Breast epithelium (tissue), 4 donors: ENCODE results near the gene TMPRSS9. TPM values are rescaled to one million over a fixed set of nuclear protein-coding genes. Genes with fewer than 3 reads are reported as not detected.

ENCODE experiments used
- DNase-seq, 2 donors: peaks; one replicate each; pipeline ENCODE4 v3.0.0-alpha.2; 2019; ENCODE audit warnings: low spot score in 2 of 2
- H3K27ac ChIP-seq, 2 donors: fragments of 200-600 bp; sonication (generic) in 1 of 2; one replicate each; pipeline ENCODE4 v1.5.1; 2016 to 2019; ENCODE audit warnings: mild to moderate bottlenecking in 1 of 2
- H3K27me3 ChIP-seq, 2 donors: fragments of 200-600 bp; sonication (generic) in 1 of 2; one replicate each; pipeline versions ENCODE4 v1.5.1 to v1.6.0; 2017 to 2019; ENCODE audit warnings: control low read depth in 1 of 2, mild to moderate bottlenecking in 1 of 2
- H3K36me3 ChIP-seq: fragments of 200-600 bp; one replicate; pipeline ENCODE4 v1.5.1; 2019
- H3K4me1 ChIP-seq, 2 donors: fragments of 200-600 bp; sonication (generic); one replicate each; pipeline ENCODE4 v1.5.1; 2016 to 2019; ENCODE audit warnings: control low read depth in 1 of 2
- H3K4me3 ChIP-seq, 3 donors: fragments of 200-600 bp; sonication (generic); 1 replicate in 2 of 3; 2 replicates in 1 of 3; pipeline ENCODE4 v1.5.1; 2016 to 2019; ENCODE audit warnings: mild to moderate bottlenecking in 3 of 3, moderate library complexity in 2 of 3
- H3K9me3 ChIP-seq, 2 donors: fragments of 200-600 bp; sonication (generic) in 1 of 2; one replicate each; pipeline ENCODE4 v1.5.1; 2016 to 2019; ENCODE audit warnings: control low read depth in 1 of 2
- CTCF ChIP-seq, 3 donors: fragments of 450-650 bp; IDR thresholded peaks; one replicate each; pipeline ENCODE4 v1.5.1; 2016 to 2017; ENCODE audit warnings: antibody characterized with exemption in 3 of 3, mild to moderate bottlenecking in 3 of 3, moderate library complexity in 3 of 3
- POLR2A ChIP-seq: fragments of 450-650 bp; IDR thresholded peaks from one replicate; pipeline ENCODE4 v1.6.1; 2016; ENCODE audit warnings: antibody characterized with exemption, mild to moderate bottlenecking, moderate library complexity
- POLR2AphosphoS5 ChIP-seq, 3 donors: sonication (generic); formaldehyde crosslinking; IDR thresholded peaks; one replicate each; pipeline ENCODE4 v1.6.1; 2017; ENCODE audit warnings: antibody characterized with exemption in 3 of 3
- intact Hi-C: fragments of 100-400 bp; cut with DNase I; formaldehyde crosslinking; loops from one replicate; pipeline ENCODE4 v1.15.1; 2023; ENCODE audit warnings: low total_unique reads
- total RNA-seq, 3 donors: library from RNA; depleted of rRNA; stranded (reverse); fragments of >200 nt; gene quantifications; one replicate each; pipeline ENCODE4 v1.1.0, GENCODE V29; 2016

Gene TMPRSS9
- total RNA-seq, 3 donors from 2014 or later, result under 0.01 TPM; not detected in 2

- DNase-seq, result no peak
These were observed 83.2 kb downstream of the TMPRSS9 start for GRCh38 chr19:2443116-2443784.

GRCh38 chr19:2443785-2444182 is 83.7 kb downstream of the TMPRSS9 start:
- TF ChIP-seq POLR2AphosphoS5 (IDR thresholded peaks at IDR 0.05), result no peak
- TF ChIP-seq POLR2A, result no peak
- TF ChIP-seq CTCF (IDR thresholded peaks at IDR 0.05), result no peak
- no peaks in the 10 kb centered on the region for H3K27me3 ChIP-seq
- no peak for DNase-seq
- no peaks in the 10 kb centered on the region for H3K9me3 ChIP-seq
- intact Hi-C loops, result loop anchor here (5.0 kb wide), 1 partner anchor 879 kb away; no protein-coding TSS in a partner anchor
- H3K27ac ChIP-seq, result no peak overlapping the region
- no peaks in the 10 kb centered on the region for H3K36me3 ChIP-seq
- no peaks in the 10 kb centered on the region for H3K4me1 ChIP-seq
- no peak overlapping the region for H3K4me3 ChIP-seq

More at GRCh38 chr19:2443116-2443784, 83.2 kb downstream of the TMPRSS9 start:
- no peaks in the 10 kb centered on the region for H3K36me3 ChIP-seq
- intact Hi-C loops, result loop anchor here (5.0 kb wide), 1 partner anchor 879 kb away; no protein-coding TSS in a partner anchor
- no peaks in the 10 kb centered on the region for H3K27me3 ChIP-seq
- no peaks in the 10 kb centered on the region for H3K4me1 ChIP-seq
- H3K4me3 ChIP-seq, result no peak overlapping the region
- H3K27ac ChIP-seq, result no peak overlapping the region
- TF ChIP-seq CTCF (IDR thresholded peaks at IDR 0.05) (no peak), POLR2A (no peak), POLR2AphosphoS5 (IDR thresholded peaks at IDR 0.05) (no peak)
- H3K9me3 ChIP-seq, result no peaks in the 10 kb centered on the region

- intact Hi-C loops, result loop anchor here (5.0 kb wide), 1 partner anchor 878 kb away; no protein-coding TSS in a partner anchor
- Histone ChIP-seq H3K27ac (no peak overlapping the region), H3K4me3 (no peak overlapping the region), H3K27me3 (no peaks in the 10 kb centered on the region), H3K36me3 (no peaks in the 10 kb centered on the region), H3K4me1 (no peaks in the 10 kb centered on the region), H3K9me3 (no peaks in the 10 kb centered on the region)
- TF ChIP-seq POLR2AphosphoS5 (IDR thresholded peaks at IDR 0.05) (no peak), POLR2A (no peak), CTCF (IDR thresholded peaks at IDR 0.05) (no peak)
- no peak for DNase-seq
These were observed 84.4 kb downstream of the TMPRSS9 start for GRCh38 chr19:2444251-2445002.

- H3K4me1 ChIP-seq, result no peaks in the 10 kb centered on the region
- no peak for TF ChIP-seq POLR2AphosphoS5 (IDR thresholded peaks at IDR 0.05)
- TF ChIP-seq CTCF (IDR thresholded peaks at IDR 0.05), result no peak
- no peak for TF ChIP-seq POLR2A
- no peak overlapping the region for H3K27ac ChIP-seq
- H3K4me3 ChIP-seq, result no peak overlapping the region
- no peaks in the 10 kb centered on the region for H3K27me3 ChIP-seq
- no peak for DNase-seq
- H3K36me3 ChIP-seq, result no peaks in the 10 kb centered on the region
- H3K9me3 ChIP-seq, result no peaks in the 10 kb centered on the region
- intact Hi-C loops, result no loop called here
These were observed 86.3 kb downstream of the TMPRSS9 start for GRCh38 chr19:2446381-2446780.

GRCh38 chr19:2449019-2449418 is 89.0 kb downstream of the TMPRSS9 start:
- no peaks in the 10 kb centered on the region for H3K27me3 ChIP-seq
- TF ChIP-seq POLR2A (no peak), POLR2AphosphoS5 (IDR thresholded peaks at IDR 0.05) (no peak), CTCF (IDR thresholded peaks at IDR 0.05) (no peak)
- no peaks in the 10 kb centered on the region for H3K9me3 ChIP-seq
- intact Hi-C loops, result no loop called here
- no peak for DNase-seq
- no peak overlapping the region for H3K27ac ChIP-seq
- no peak overlapping the region for H3K4me3 ChIP-seq
- H3K36me3 ChIP-seq, result no peaks in the 10 kb centered on the region
- no peaks in the 10 kb centered on the region for H3K4me1 ChIP-seq
